Subcutaneous abdominal adipose tissue (tissue), 5 donors: ENCODE measurements around the gene VPS29.
A peak's percentile ranks its signal among the peaks of the same experiment; 100 is the strongest.
"Not testable (repeated sequence)": the region's sequence is repeated elsewhere in the genome, so short reads cannot be mapped to it uniquely, and the experiment has no call there.

ENCODE experiments used
- H3K27ac ChIP-seq: one replicate; pipeline ENCODE4 v1.7.0; 2013; ENCODE audit warnings: low read depth, mild to moderate bottlenecking, inconsistent platforms, low read length, moderate library complexity
- H3K27me3 ChIP-seq, 5 donors: one replicate each; pipeline ENCODE4 v1.7.0; 2013; ENCODE audit warnings: low read length in 5 of 5, inconsistent platforms in 1 of 5; ENCODE audit not compliant: control insufficient read depth in 5 of 5, insufficient read depth in 4 of 5
- H3K36me3 ChIP-seq, 5 donors: one replicate each; pipeline ENCODE4 v1.7.0; 2013; ENCODE audit warnings: low read length in 5 of 5; ENCODE audit not compliant: control insufficient read depth in 5 of 5, insufficient read depth in 5 of 5
- H3K4me1 ChIP-seq, 5 donors: one replicate each; pipeline ENCODE4 v1.7.0; 2013; ENCODE audit warnings: low read length in 5 of 5, mild to moderate bottlenecking in 3 of 5, moderate library complexity in 1 of 5; ENCODE audit not compliant: control insufficient read depth in 5 of 5, insufficient read depth in 5 of 5
- H3K4me3 ChIP-seq, 5 donors: one replicate each; pipeline ENCODE4 v1.7.0; 2013; ENCODE audit warnings: low read length in 5 of 5, low read depth in 1 of 5
- H3K9ac ChIP-seq, 5 donors: one replicate each; pipeline ENCODE4 v1.7.0; 2013; ENCODE audit warnings: low read length in 5 of 5, mild to moderate bottlenecking in 4 of 5, moderate library complexity in 3 of 5
- H3K9me3 ChIP-seq, 5 donors: one replicate each; pipeline ENCODE4 v1.7.0; 2013; ENCODE audit warnings: low read length in 5 of 5; ENCODE audit not compliant: control insufficient read depth in 5 of 5
- donor health status: healthy.
- donor health status: healthy.
- donor health status: healthy.
- donor health status: healthy.
- donor health status: healthy.

VPS29 gene

GRCh38 chr12:110530511-110530910 is 28.6 kb upstream of the VPS29 start:
- H3K36me3 ChIP-seq = peaks cover 2 to 29% (median 14%) of the 10 kb centered on the region in 5 donors
- H3K9ac ChIP-seq = no peak overlapping the region
- no peak overlapping the region for H3K4me3 ChIP-seq
- no peaks in the 10 kb centered on the region for H3K9me3 ChIP-seq
- no peaks in the 10 kb centered on the region for H3K27me3 ChIP-seq
- H3K27ac ChIP-seq = no peak overlapping the region
- peaks cover 0 to 7% (median 0%) of the 10 kb centered on the region in 5 donors for H3K4me1 ChIP-seq

- H3K27ac ChIP-seq = no peak overlapping the region
- H3K27me3 ChIP-seq = no peaks in the 10 kb centered on the region
- H3K9me3 ChIP-seq = no peaks in the 10 kb centered on the region
- peaks cover 2 to 21% (median 7%) of the 10 kb centered on the region in 5 donors for H3K36me3 ChIP-seq
- peaks cover 0 to 7% (median 0%) of the 10 kb centered on the region in 5 donors for H3K4me1 ChIP-seq
- H3K4me3 ChIP-seq = no peak overlapping the region
- no peak overlapping the region for H3K9ac ChIP-seq
Measured at GRCh38 chr12:110528277-110528839, 26.4 kb upstream of the VPS29 start.

GRCh38 chr12:110520876-110521712 is 19.2 kb upstream of the VPS29 start:
- H3K27ac ChIP-seq, H3K4me1 ChIP-seq, H3K27me3 ChIP-seq, H3K4me3 ChIP-seq, H3K9ac ChIP-seq, H3K9me3 ChIP-seq, H3K36me3 ChIP-seq: not testable (repeated sequence)

- H3K4me3 ChIP-seq, H3K4me1 ChIP-seq, H3K36me3 ChIP-seq, H3K9ac ChIP-seq, H3K27me3 ChIP-seq, H3K27ac ChIP-seq, H3K9me3 ChIP-seq: not testable (repeated sequence)
Measured at GRCh38 chr12:110518014-110518413, 16.1 kb upstream of the VPS29 start.

- Histone ChIP-seq H3K4me1 (peaks cover 0 to 6% (median 0%) of the 10 kb centered on the region in 5 donors), H3K9ac (peak overlapping the region in 1 of 5 donors; percentile 20), H3K36me3 (no peaks in the 10 kb centered on the region), H3K4me3 (no peak overlapping the region), H3K27me3 (no peaks in the 10 kb centered on the region), H3K27ac (no peak overlapping the region), H3K9me3 (no peaks in the 10 kb centered on the region)
Measured at GRCh38 chr12:110516995-110517394, 15.1 kb upstream of the VPS29 start.

GRCh38 chr12:110514363-110514762 is 12.5 kb upstream of the VPS29 start:
- H3K36me3 ChIP-seq = no peaks in the 10 kb centered on the region
- H3K4me1 ChIP-seq = peaks cover 0 to 6% (median 0%) of the 10 kb centered on the region in 5 donors
- no peak overlapping the region for H3K27ac ChIP-seq
- no peak overlapping the region for H3K4me3 ChIP-seq
- H3K27me3 ChIP-seq = no peaks in the 10 kb centered on the region
- no peak overlapping the region for H3K9ac ChIP-seq
- H3K9me3 ChIP-seq = no peaks in the 10 kb centered on the region

GRCh38 chr12:110513842-110514241 is 11.9 kb upstream of the VPS29 start:
- Histone ChIP-seq H3K4me1 (peaks cover 0 to 6% (median 0%) of the 10 kb centered on the region in 5 donors), H3K4me3 (no peak overlapping the region), H3K27me3 (no peaks in the 10 kb centered on the region), H3K36me3 (no peaks in the 10 kb centered on the region), H3K27ac (no peak overlapping the region), H3K9ac (no peak overlapping the region), H3K9me3 (no peaks in the 10 kb centered on the region)

- Histone ChIP-seq H3K4me3 (no peak overlapping the region), H3K9me3 (no peaks in the 10 kb centered on the region), H3K27ac (no peak overlapping the region), H3K36me3 (no peaks in the 10 kb centered on the region), H3K9ac (no peak overlapping the region), H3K27me3 (no peaks in the 10 kb centered on the region), H3K4me1 (peaks cover 0 to 4% (median 0%) of the 10 kb centered on the region in 5 donors)
Measured at GRCh38 chr12:110508071-110508586, 6.2 kb upstream of the VPS29 start.

- Histone ChIP-seq H3K4me3 (no peak overlapping the region), H3K4me1 (peaks cover 0 to 20% (median 18%) of the 10 kb centered on the region in 5 donors), H3K9me3 (no peaks in the 10 kb centered on the region), H3K9ac (no peak overlapping the region), H3K27ac (no peak overlapping the region), H3K36me3 (no peaks in the 10 kb centered on the region), H3K27me3 (no peaks in the 10 kb centered on the region)
Measured at GRCh38 chr12:110505332-110505731, 3.4 kb upstream of the VPS29 start.

- H3K36me3 ChIP-seq = no peaks in the 10 kb centered on the region
- no peaks in the 10 kb centered on the region for H3K27me3 ChIP-seq
- no peak overlapping the region for H3K27ac ChIP-seq
- no peaks in the 10 kb centered on the region for H3K9me3 ChIP-seq
- H3K4me3 ChIP-seq = no peak overlapping the region
- no peak overlapping the region for H3K9ac ChIP-seq
- H3K4me1 ChIP-seq = peaks cover 0 to 33% (median 30%) of the 10 kb centered on the region in 5 donors
Measured at GRCh38 chr12:110503432-110503831, 1.5 kb upstream of the VPS29 start.
